GM13977 (cell line): ENCODE measurements around the gene TMEM14C.

Source experiments
- DNase-seq: peaks from one replicate; pipeline ENCODE4 v3.0.0; 2012; ENCODE audit warnings: low spot score
- CTCF ChIP-seq: IDR thresholded peaks from 2 replicates; pipeline ENCODE4 v1.5.1; 2012; ENCODE audit warnings: mild to moderate bottlenecking, control low read depth; ENCODE audit not compliant: insufficient read depth; ENCODE audit errors: extremely low read depth, missing control alignments
- in situ Hi-C: fragments of 300-500 bp; cut with MboI; formaldehyde crosslinking; loops from one replicate; pipeline ENCODE4 v1.12.0; 2022; ENCODE audit warnings: low sequenced_read_pairs, low pct_unique_long_range_greater_than_20kb, mixed read lengths, inconsistent platforms; ENCODE audit not compliant: unreplicated experiment

Gene TMEM14C

GRCh38 chr6:10721850-10722569 lies 860 bp upstream of the TMEM14C start:
- in situ Hi-C loops, result no loop called here
- no peak for DNase-seq
- TF ChIP-seq CTCF, result no peak

GRCh38 chr6:10722570-10722819 lies 375 bp upstream of the TMEM14C start:
- in situ Hi-C loops, result no loop called here
- no peak for DNase-seq
- TF ChIP-seq CTCF, result no peak

GRCh38 chr6:10723567-10723881 lies 654 bp downstream of the TMEM14C start:
- DNase-seq, result no peak
- TF ChIP-seq CTCF, result no peak
- in situ Hi-C loops, result no loop called here

GRCh38 chr6:10725044-10725443 lies 2.2 kb downstream of the TMEM14C start:
- DNase-seq, result no peak
- in situ Hi-C loops, result no loop called here
- TF ChIP-seq CTCF, result no peak

GRCh38 chr6:10725716-10726115 lies 2.8 kb downstream of the TMEM14C start:
- in situ Hi-C loops, result no loop called here
- TF ChIP-seq CTCF, result no peak
- no peak for DNase-seq

- TF ChIP-seq CTCF, result no peak
- in situ Hi-C loops, result no loop called here
- DNase-seq, result no peak
Measured at GRCh38 chr6:10730254-10730653, 7.4 kb downstream of the TMEM14C start.
